ENCODE measurements around the gene ABCB4.

The ABCB4 gene

GRCh38 chr7:87506246-87507180 is 31.0 kb upstream of the ABCB4 start:
- H3K4me1 ChIP-seq (ENCODE audit: control insufficient read depth in 1 of 2, insufficient read depth in 2 of 2, low read length in 2 of 2), result no peaks in the 10 kb centered on the region
- no peaks in the 10 kb centered on the region for H3K27me3 ChIP-seq (ENCODE audit: control insufficient read depth in 1 of 2, insufficient read depth in 2 of 2, low read length in 2 of 2)
- H3K4me3 ChIP-seq (ENCODE audit: low read depth in 1 of 2, low read length in 2 of 2), result no peak overlapping the region
- peaks cover 0 to 4% of the 10 kb centered on the region in 2 donors for H3K36me3 ChIP-seq (ENCODE audit: control insufficient read depth in 1 of 2, insufficient read depth in 2 of 2, low read length in 2 of 2)
- no peak overlapping the region for H3K27ac ChIP-seq (ENCODE audit: low read depth, low read length)
- no peaks in the 10 kb centered on the region for H3K9me3 ChIP-seq (ENCODE audit: control insufficient read depth in 1 of 2, low read length in 2 of 2)
- no peak overlapping the region for H3K9ac ChIP-seq (ENCODE audit: low read depth in 1 of 2, low read length in 2 of 2)

GRCh38 chr7:87505557-87506245 is 30.2 kb upstream of the ABCB4 start:
- Histone ChIP-seq H3K36me3 (ENCODE audit: control insufficient read depth in 1 of 2, insufficient read depth in 2 of 2, low read length in 2 of 2) (peaks cover 0 to 4% of the 10 kb centered on the region in 2 donors), H3K9me3 (ENCODE audit: control insufficient read depth in 1 of 2, low read length in 2 of 2) (no peaks in the 10 kb centered on the region), H3K27ac (ENCODE audit: low read depth, low read length) (no peak overlapping the region), H3K27me3 (ENCODE audit: control insufficient read depth in 1 of 2, insufficient read depth in 2 of 2, low read length in 2 of 2) (no peaks in the 10 kb centered on the region), H3K4me1 (ENCODE audit: control insufficient read depth in 1 of 2, insufficient read depth in 2 of 2, low read length in 2 of 2) (no peaks in the 10 kb centered on the region), H3K4me3 (ENCODE audit: low read depth in 1 of 2, low read length in 2 of 2) (no peak overlapping the region), H3K9ac (ENCODE audit: low read depth in 1 of 2, low read length in 2 of 2) (no peak overlapping the region)

- Histone ChIP-seq H3K27me3 (ENCODE audit: control insufficient read depth in 1 of 2, insufficient read depth in 2 of 2, low read length in 2 of 2) (no peaks in the 10 kb centered on the region), H3K27ac (ENCODE audit: low read depth, low read length) (no peak overlapping the region), H3K9ac (ENCODE audit: low read depth in 1 of 2, low read length in 2 of 2) (no peak overlapping the region), H3K9me3 (ENCODE audit: control insufficient read depth in 1 of 2, low read length in 2 of 2) (no peaks in the 10 kb centered on the region), H3K4me1 (ENCODE audit: control insufficient read depth in 1 of 2, insufficient read depth in 2 of 2, low read length in 2 of 2) (no peaks in the 10 kb centered on the region), H3K36me3 (ENCODE audit: control insufficient read depth in 1 of 2, insufficient read depth in 2 of 2, low read length in 2 of 2) (peaks cover 0 to 4% of the 10 kb centered on the region in 2 donors), H3K4me3 (ENCODE audit: low read depth in 1 of 2, low read length in 2 of 2) (no peak overlapping the region)
These were observed 29.6 kb upstream of the ABCB4 start for GRCh38 chr7:87505122-87505521.

GRCh38 chr7:87499494-87499893 is 24.0 kb upstream of the ABCB4 start:
- H3K4me1 ChIP-seq (ENCODE audit: control insufficient read depth in 1 of 2, insufficient read depth in 2 of 2, low read length in 2 of 2), result no peaks in the 10 kb centered on the region

GRCh38 chr7:87498893-87499292 is 23.4 kb upstream of the ABCB4 start:
- Histone ChIP-seq H3K9ac (ENCODE audit: low read depth in 1 of 2, low read length in 2 of 2) (no peak overlapping the region), H3K4me1 (ENCODE audit: control insufficient read depth in 1 of 2, insufficient read depth in 2 of 2, low read length in 2 of 2) (no peaks in the 10 kb centered on the region), H3K4me3 (ENCODE audit: low read depth in 1 of 2, low read length in 2 of 2) (no peak overlapping the region), H3K36me3 (ENCODE audit: control insufficient read depth in 1 of 2, insufficient read depth in 2 of 2, low read length in 2 of 2) (no peaks in the 10 kb centered on the region), H3K27ac (ENCODE audit: low read depth, low read length) (no peak overlapping the region), H3K9me3 (ENCODE audit: control insufficient read depth in 1 of 2, low read length in 2 of 2) (no peaks in the 10 kb centered on the region), H3K27me3 (ENCODE audit: control insufficient read depth in 1 of 2, insufficient read depth in 2 of 2, low read length in 2 of 2) (no peaks in the 10 kb centered on the region)

More at GRCh38 chr7:87499494-87499893, 24.0 kb upstream of the ABCB4 start:
- Histone ChIP-seq H3K4me3 (ENCODE audit: low read depth in 1 of 2, low read length in 2 of 2) (no peak overlapping the region), H3K9me3 (ENCODE audit: control insufficient read depth in 1 of 2, low read length in 2 of 2) (no peaks in the 10 kb centered on the region), H3K36me3 (ENCODE audit: control insufficient read depth in 1 of 2, insufficient read depth in 2 of 2, low read length in 2 of 2) (no peaks in the 10 kb centered on the region), H3K27ac (ENCODE audit: low read depth, low read length) (no peak overlapping the region), H3K27me3 (ENCODE audit: control insufficient read depth in 1 of 2, insufficient read depth in 2 of 2, low read length in 2 of 2) (no peaks in the 10 kb centered on the region), H3K9ac (ENCODE audit: low read depth in 1 of 2, low read length in 2 of 2) (no peak overlapping the region)

- Histone ChIP-seq H3K4me3 (ENCODE audit: low read depth in 1 of 2, low read length in 2 of 2) (no peak overlapping the region), H3K9ac (ENCODE audit: low read depth in 1 of 2, low read length in 2 of 2) (no peak overlapping the region), H3K9me3 (ENCODE audit: control insufficient read depth in 1 of 2, low read length in 2 of 2) (no peaks in the 10 kb centered on the region)
These were observed 22.0 kb upstream of the ABCB4 start for GRCh38 chr7:87497482-87497881.

GRCh38 chr7:87495366-87495765 is 19.9 kb upstream of the ABCB4 start:
- Histone ChIP-seq H3K27ac (ENCODE audit: low read depth, low read length) (no peak overlapping the region), H3K9me3 (ENCODE audit: control insufficient read depth in 1 of 2, low read length in 2 of 2) (no peaks in the 10 kb centered on the region), H3K36me3 (ENCODE audit: control insufficient read depth in 1 of 2, insufficient read depth in 2 of 2, low read length in 2 of 2) (no peaks in the 10 kb centered on the region), H3K27me3 (ENCODE audit: control insufficient read depth in 1 of 2, insufficient read depth in 2 of 2, low read length in 2 of 2) (peaks cover 0 to 2% of the 10 kb centered on the region in 2 donors), H3K9ac (ENCODE audit: low read depth in 1 of 2, low read length in 2 of 2) (no peak overlapping the region), H3K4me1 (ENCODE audit: control insufficient read depth in 1 of 2, insufficient read depth in 2 of 2, low read length in 2 of 2) (no peaks in the 10 kb centered on the region), H3K4me3 (ENCODE audit: low read depth in 1 of 2, low read length in 2 of 2) (no peak overlapping the region)

More at GRCh38 chr7:87497482-87497881, 22.0 kb upstream of the ABCB4 start:
- no peaks in the 10 kb centered on the region for H3K36me3 ChIP-seq (ENCODE audit: control insufficient read depth in 1 of 2, insufficient read depth in 2 of 2, low read length in 2 of 2)
- H3K27ac ChIP-seq (ENCODE audit: low read depth, low read length), result no peak overlapping the region
- H3K4me1 ChIP-seq (ENCODE audit: control insufficient read depth in 1 of 2, insufficient read depth in 2 of 2, low read length in 2 of 2), result no peaks in the 10 kb centered on the region
- no peaks in the 10 kb centered on the region for H3K27me3 ChIP-seq (ENCODE audit: control insufficient read depth in 1 of 2, insufficient read depth in 2 of 2, low read length in 2 of 2)

GRCh38 chr7:87494454-87494853 is 19.0 kb upstream of the ABCB4 start:
- no peak overlapping the region for H3K4me3 ChIP-seq (ENCODE audit: low read depth in 1 of 2, low read length in 2 of 2)
- peaks cover 0 to 2% of the 10 kb centered on the region in 2 donors for H3K27me3 ChIP-seq (ENCODE audit: control insufficient read depth in 1 of 2, insufficient read depth in 2 of 2, low read length in 2 of 2)
- no peak overlapping the region for H3K9ac ChIP-seq (ENCODE audit: low read depth in 1 of 2, low read length in 2 of 2)
- no peak overlapping the region for H3K27ac ChIP-seq (ENCODE audit: low read depth, low read length)
- no peaks in the 10 kb centered on the region for H3K36me3 ChIP-seq (ENCODE audit: control insufficient read depth in 1 of 2, insufficient read depth in 2 of 2, low read length in 2 of 2)
- no peaks in the 10 kb centered on the region for H3K9me3 ChIP-seq (ENCODE audit: control insufficient read depth in 1 of 2, low read length in 2 of 2)
- H3K4me1 ChIP-seq (ENCODE audit: control insufficient read depth in 1 of 2, insufficient read depth in 2 of 2, low read length in 2 of 2), result no peaks in the 10 kb centered on the region

GRCh38 chr7:87483131-87483530 is 7.7 kb upstream of the ABCB4 start:
- H3K9me3 ChIP-seq (ENCODE audit: control insufficient read depth in 1 of 2, low read length in 2 of 2), result no peaks in the 10 kb centered on the region
- no peak overlapping the region for H3K4me3 ChIP-seq (ENCODE audit: low read depth in 1 of 2, low read length in 2 of 2)
- no peak overlapping the region for H3K9ac ChIP-seq (ENCODE audit: low read depth in 1 of 2, low read length in 2 of 2)
- no peak overlapping the region for H3K27ac ChIP-seq (ENCODE audit: low read depth, low read length)
- no peaks in the 10 kb centered on the region for H3K36me3 ChIP-seq (ENCODE audit: control insufficient read depth in 1 of 2, insufficient read depth in 2 of 2, low read length in 2 of 2)
- no peaks in the 10 kb centered on the region for H3K4me1 ChIP-seq (ENCODE audit: control insufficient read depth in 1 of 2, insufficient read depth in 2 of 2, low read length in 2 of 2)
- H3K27me3 ChIP-seq (ENCODE audit: control insufficient read depth in 1 of 2, insufficient read depth in 2 of 2, low read length in 2 of 2), result no peaks in the 10 kb centered on the region

- Histone ChIP-seq H3K9me3 (ENCODE audit: control insufficient read depth in 1 of 2, low read length in 2 of 2) (no peaks in the 10 kb centered on the region), H3K36me3 (ENCODE audit: control insufficient read depth in 1 of 2, insufficient read depth in 2 of 2, low read length in 2 of 2) (no peaks in the 10 kb centered on the region), H3K27ac (ENCODE audit: low read depth, low read length) (no peak overlapping the region), H3K4me1 (ENCODE audit: control insufficient read depth in 1 of 2, insufficient read depth in 2 of 2, low read length in 2 of 2) (no peaks in the 10 kb centered on the region), H3K9ac (ENCODE audit: low read depth in 1 of 2, low read length in 2 of 2) (no peak overlapping the region), H3K4me3 (ENCODE audit: low read depth in 1 of 2, low read length in 2 of 2) (no peak overlapping the region), H3K27me3 (ENCODE audit: control insufficient read depth in 1 of 2, insufficient read depth in 2 of 2, low read length in 2 of 2) (peaks cover 0 to 4% of the 10 kb centered on the region in 2 donors)
These were observed 6.6 kb upstream of the ABCB4 start for GRCh38 chr7:87482115-87482514.
